Measurements from ENCODE around the gene PAPSS2.
A peak's percentile ranks its signal among the peaks of the same experiment; 100 is the strongest.

Gene PAPSS2

GRCh38 chr10:87753995-87754866 is 94.6 kb downstream of the PAPSS2 start:
- DNase-seq, result no peak

GRCh38 chr10:87757685-87758084 is 98.0 kb downstream of the PAPSS2 start:
- no peak for DNase-seq

- DNase-seq, result no peak
Measured at GRCh38 chr10:87759551-87759950, 99.9 kb downstream of the PAPSS2 start.

GRCh38 chr10:87760195-87760905 is 100.7 kb downstream of the PAPSS2 start:
- DNase-seq, result no peak

- DNase-seq, result no peak
Measured at GRCh38 chr10:87761153-87761552, 101.5 kb downstream of the PAPSS2 start.

GRCh38 chr10:87761892-87762291 is 102.2 kb downstream of the PAPSS2 start:
- DNase-seq, result peak; percentile 5 to 10

- DNase-seq, result no peak
Measured at GRCh38 chr10:87763086-87763861, 103.6 kb downstream of the PAPSS2 start.

- DNase-seq, result no peak
Measured at GRCh38 chr10:87764072-87764934, 104.6 kb downstream of the PAPSS2 start.

- no peak for DNase-seq
Measured at GRCh38 chr10:87765666-87766376, 106.1 kb downstream of the PAPSS2 start.

- no peak for DNase-seq
Measured at GRCh38 chr10:87767253-87767652, 107.6 kb downstream of the PAPSS2 start.

- DNase-seq, result no peak
Measured at GRCh38 chr10:87771871-87772500, 112.3 kb downstream of the PAPSS2 start.

- DNase-seq, result no peak
Measured at GRCh38 chr10:87775766-87776165, 116.1 kb downstream of the PAPSS2 start.

- DNase-seq, result no peak
Measured at GRCh38 chr10:87776328-87776727, 116.7 kb downstream of the PAPSS2 start.

GRCh38 chr10:87781545-87781944 is 121.9 kb downstream of the PAPSS2 start:
- DNase-seq, result no peak

- no peak for DNase-seq
Measured at GRCh38 chr10:87782721-87783120, 123.0 kb downstream of the PAPSS2 start.

GRCh38 chr10:87786421-87786820 is 126.7 kb downstream of the PAPSS2 start:
- no peak for DNase-seq

- DNase-seq, result no peak
Measured at GRCh38 chr10:87790185-87790584, 130.5 kb downstream of the PAPSS2 start.

- no peak for DNase-seq
Measured at GRCh38 chr10:87794285-87794684, 134.6 kb downstream of the PAPSS2 start.
